GM21423 (cell line): Measurements from ENCODE around the gene STEAP1B.

Experiments
- ATAC-seq: cut with Tn5 transposase; IDR thresholded peaks from one replicate; pipeline ENCODE4 v1.9.1; 2021; ENCODE audit warnings: mild to moderate bottlenecking, moderate library complexity; ENCODE audit not compliant: unreplicated experiment

Gene STEAP1B

GRCh38 chr7:22406715-22407114 is 93.3 kb downstream of the STEAP1B start:
- ATAC-seq, result no peak

DNA sequence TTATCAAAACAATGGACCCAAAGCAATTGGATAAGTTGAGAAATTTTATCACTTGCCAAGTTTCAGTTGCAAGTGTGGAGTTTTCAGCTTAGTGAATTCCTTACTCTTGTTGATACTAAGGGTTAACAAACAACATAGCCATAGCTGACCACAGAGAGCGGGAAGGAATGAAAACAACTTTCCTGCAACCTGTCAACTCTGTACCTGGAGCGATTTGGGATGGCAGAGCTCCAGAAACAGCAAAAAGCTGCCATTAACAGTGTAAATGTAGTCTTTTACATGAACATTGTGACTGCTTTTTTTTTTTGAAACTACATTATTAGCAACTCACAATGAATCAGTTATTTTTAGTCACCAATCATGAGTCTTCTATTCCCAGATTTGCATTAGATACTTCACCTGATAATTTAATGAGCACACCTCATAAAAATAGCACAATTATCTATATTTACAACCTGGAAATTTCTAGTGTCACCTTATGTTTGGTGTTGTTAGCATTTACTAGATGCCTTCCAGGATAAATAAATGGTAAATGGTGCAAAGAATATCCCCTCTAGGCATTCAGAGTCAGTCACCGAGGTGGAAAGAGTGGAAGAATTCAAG is 95.5 kb downstream of the STEAP1B start:
- no peak for ATAC-seq

GRCh38 chr7:22403344-22403743 is 96.6 kb downstream of the STEAP1B start:
- no peak for ATAC-seq

GRCh38 chr7:22402250-22402649 is 97.7 kb downstream of the STEAP1B start:
- no peak for ATAC-seq

- no peak for ATAC-seq
Measured at GRCh38 chr7:22400936-22401553, 98.9 kb downstream of the STEAP1B start.

GRCh38 chr7:22400150-22400814 is 99.7 kb downstream of the STEAP1B start:
- no peak for ATAC-seq

DNA sequence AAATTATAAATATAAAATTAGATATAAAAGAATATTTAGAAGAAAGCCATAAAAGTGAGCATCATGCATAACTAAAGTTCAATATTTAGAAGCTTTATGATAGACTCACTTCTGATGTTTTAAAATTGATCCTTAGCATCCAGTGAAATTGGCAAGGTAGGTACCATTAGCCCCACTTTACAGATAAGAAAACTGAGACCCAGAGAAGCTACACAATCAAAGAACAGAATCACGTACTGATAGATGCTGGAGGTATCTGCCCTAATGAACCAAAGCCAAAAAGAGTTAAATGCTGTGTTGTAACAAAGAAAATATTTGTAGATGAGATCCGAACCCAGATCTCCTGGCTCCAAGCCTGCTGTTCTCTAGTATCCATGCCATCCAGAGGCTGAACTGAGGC is 100.4 kb downstream of the STEAP1B start:
- ATAC-seq, result no peak

GRCh38 chr7:22399091-22399490 is 100.9 kb downstream of the STEAP1B start:
- ATAC-seq, result no peak

DNA sequence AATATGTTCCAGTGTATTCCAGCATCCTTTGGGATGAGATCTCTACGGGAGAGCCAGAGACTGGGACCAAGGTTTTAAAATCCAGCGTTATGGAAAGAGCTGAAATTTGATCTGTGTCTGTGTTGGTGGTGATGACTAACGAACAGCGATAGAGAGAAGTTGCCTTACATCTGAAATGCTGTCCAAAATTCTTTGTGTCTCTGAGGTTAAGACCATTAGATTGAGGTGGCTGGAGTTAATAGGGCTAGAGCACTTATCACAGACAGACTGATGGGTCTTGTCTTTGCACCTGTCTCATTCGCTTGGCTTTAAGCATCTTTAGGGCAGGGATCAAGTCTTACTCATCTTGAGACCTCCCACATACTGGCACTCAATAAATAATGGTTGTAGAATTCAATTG is 102.0 kb downstream of the STEAP1B start:
- ATAC-seq, result no peak

GRCh38 chr7:22395222-22395621 is 104.8 kb downstream of the STEAP1B start:
- ATAC-seq, result no peak

DNA sequence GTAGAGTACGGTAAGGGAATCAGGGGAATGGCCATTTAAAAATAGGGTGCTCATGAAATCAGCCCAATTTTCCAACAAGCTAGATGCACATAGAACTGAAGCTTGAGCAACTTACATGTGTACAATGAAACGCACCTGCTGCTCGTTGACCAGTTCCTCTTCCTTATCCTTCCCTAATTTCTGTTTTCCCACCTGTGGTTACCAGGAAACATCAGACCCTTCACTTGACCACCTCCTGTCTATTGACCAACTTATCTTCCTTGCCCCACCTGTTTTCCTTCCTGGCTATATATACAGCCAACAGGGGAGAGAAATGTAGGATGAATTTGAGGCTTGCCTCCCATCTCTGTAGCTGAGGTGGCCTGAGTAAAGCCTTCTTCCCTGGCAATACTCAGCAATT is 105.2 kb downstream of the STEAP1B start:
- ATAC-seq, result no peak

GRCh38 chr7:22393913-22394729 is 105.9 kb downstream of the STEAP1B start:
- no peak for ATAC-seq

DNA sequence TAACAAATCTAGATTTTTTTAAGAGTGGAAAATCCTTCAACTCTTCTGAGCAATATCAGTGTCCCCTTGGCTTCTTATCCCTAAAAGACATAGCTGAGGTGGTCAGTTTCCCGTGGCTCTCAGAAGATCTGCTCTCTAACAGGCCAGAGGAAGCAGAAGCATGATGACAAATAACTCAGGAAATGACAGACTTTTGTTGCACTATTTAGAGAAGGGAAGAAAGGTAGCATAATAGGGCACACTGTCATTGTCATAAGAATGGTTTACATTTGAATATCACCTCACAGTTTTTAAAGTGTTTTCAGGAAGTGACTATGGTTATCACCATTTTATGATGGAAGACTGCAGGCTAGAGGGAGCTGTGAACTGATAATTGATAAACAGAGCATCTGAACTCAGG is 109.5 kb downstream of the STEAP1B start:
- no peak for ATAC-seq

GRCh38 chr7:22389892-22390291 is 110.1 kb downstream of the STEAP1B start:
- no peak for ATAC-seq

DNA sequence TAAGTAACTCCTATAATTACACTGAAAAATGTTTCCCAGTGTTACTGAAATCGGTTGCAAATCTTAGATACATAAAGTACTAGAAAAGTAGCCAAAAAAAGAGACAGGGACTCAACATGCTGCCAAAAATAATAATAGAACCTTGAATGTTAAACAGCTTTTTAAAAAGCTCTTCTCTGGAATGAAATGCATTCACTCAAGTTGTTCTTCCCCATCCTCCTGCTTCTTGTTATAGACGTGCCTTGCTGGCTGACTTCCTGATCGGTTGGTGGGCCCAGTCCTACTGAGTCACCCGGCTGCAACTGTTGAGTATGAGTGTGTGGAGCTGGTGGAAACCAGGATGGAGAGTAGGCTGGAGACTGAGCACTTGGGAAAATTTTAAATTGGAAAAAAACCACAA is 112.4 kb downstream of the STEAP1B start:
- no peak for ATAC-seq

DNA sequence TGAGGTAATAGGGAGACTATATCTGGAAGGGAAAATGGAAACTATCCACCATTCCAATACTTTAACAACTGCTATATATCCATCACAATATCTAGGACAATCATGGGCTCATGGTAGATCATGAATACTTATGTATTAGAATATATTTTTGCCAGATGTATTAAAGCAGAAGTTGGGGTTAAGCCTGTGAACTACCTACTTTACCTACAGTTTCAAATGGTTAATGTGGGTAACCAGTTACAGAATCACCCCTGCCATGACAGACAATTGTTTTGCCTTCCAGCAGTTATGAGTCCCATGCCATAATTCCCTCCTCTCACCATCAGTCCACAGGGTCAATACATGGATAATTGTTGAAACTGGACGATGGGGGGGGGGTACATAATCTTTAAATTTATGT is 113.1 kb downstream of the STEAP1B start:
- peak; percentile 74 for ATAC-seq

GRCh38 chr7:22386206-22386858 is 113.7 kb downstream of the STEAP1B start:
- ATAC-seq, result peak; percentile 57

DNA sequence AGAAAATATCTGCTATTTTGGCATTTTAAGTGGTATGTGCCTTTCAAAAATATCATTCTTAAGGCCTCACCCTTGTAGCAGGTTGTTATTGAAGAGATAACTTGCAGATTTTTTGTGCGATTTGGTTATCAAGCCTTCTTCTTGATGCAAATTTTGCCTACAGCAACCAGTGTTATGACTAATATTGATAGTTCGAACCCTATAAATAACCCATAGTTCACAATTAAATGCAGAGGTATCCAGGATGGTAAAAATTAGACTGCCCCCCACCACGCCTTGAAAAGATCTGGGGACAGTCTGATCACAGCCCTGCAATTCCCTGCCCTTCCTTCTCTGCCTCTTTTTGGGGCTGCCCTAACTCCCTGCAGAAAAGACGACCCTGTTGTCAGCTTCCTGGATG is 114.7 kb downstream of the STEAP1B start:
- no peak for ATAC-seq

GRCh38 chr7:22380333-22380732 is 119.7 kb downstream of the STEAP1B start:
- ATAC-seq, result no peak

DNA sequence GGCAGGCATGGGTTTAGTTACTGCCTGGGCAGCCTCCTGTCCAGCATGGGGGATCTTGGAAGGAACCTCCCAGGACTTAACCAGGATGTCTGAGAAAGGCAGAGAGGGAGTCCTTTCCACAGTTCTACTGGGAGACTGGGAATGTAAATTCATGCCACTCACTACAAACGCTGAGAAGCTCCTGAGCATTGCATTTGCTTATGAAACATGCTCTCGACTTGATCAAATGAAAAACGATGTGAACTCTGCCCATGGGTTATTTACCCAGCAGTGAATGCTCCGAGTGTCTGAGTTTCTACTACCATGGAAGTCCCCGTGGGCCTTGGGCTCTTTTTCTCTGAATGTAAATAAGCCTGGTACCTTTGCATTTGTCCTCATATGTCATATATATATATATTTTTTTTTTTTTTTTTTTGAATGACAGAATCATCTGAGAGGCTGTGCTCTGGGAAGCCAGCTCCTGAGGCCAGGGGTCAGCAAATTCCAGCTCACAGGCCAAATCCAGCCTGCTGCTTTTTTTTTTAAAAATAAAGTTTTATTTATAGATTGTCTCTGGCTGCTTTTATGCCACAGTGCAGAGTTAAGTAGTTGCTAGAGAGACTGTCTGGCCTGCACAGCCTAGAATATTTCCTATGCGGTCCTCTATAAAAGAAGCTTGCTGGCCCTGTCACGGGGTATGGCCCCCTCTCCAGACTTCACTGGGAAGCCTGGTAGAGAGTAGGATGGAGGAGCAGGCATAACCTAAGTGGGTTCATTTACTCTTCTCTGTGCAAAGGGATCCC is 121.6 kb downstream of the STEAP1B start:
- no peak for ATAC-seq
